ENCODE measurements around the gene SH3RF1.

Gene SH3RF1

GRCh38 chr4:169309326-169309967, 38.7 kb upstream of the SH3RF1 start:
- Histone ChIP-seq H3K4me3 (ENCODE audit: control insufficient read depth in 1 of 7, extremely low read depth in 1 of 7, insufficient read depth in 4 of 7, low read depth in 2 of 7, low read length in 6 of 7) (no peak overlapping the region), H3K4me1 (ENCODE audit: control extremely low read depth in 1 of 4, control insufficient read depth in 4 of 4, insufficient read depth in 4 of 4, low read length in 3 of 4) (peaks cover 0 to 5% (median 0%) of the 10 kb centered on the region in 4 experiments), H3K27ac (ENCODE audit: insufficient read depth in 1 of 2, low read depth in 1 of 2, low read length in 2 of 2, poor library complexity in 1 of 2, severe bottlenecking in 2 of 2) (no peak overlapping the region), H3K9me3 (ENCODE audit: control extremely low read depth in 1 of 5, control insufficient read depth in 4 of 5, insufficient read depth in 2 of 5, low read depth in 1 of 5, low read length in 4 of 5) (peaks cover 0 to 3% (median 0%) of the 10 kb centered on the region in 5 experiments), H3K27me3 (replicated peaks in 2 of 5; ENCODE audit: control insufficient read depth in 4 of 5, insufficient read depth in 5 of 5, low read length in 4 of 5) (no peaks in the 10 kb centered on the region), H3K36me3 (ENCODE audit: control insufficient read depth in 4 of 4, insufficient read depth in 4 of 4, low read length in 3 of 4) (no peaks in the 10 kb centered on the region)
- DNase-seq, result no peak
- ChIA-PET POLR2A (no interaction called here), CTCF (interaction anchor here (1.0 kb wide), 1 partner anchor 97 kb away, joined by 3 read pairs; no protein-coding TSS in a partner anchor)
- whole genome bisulfite sequencing (ENCODE audit: insufficient coverage), result 99% methylated on average over 11 of the region's 12 CpGs

DNA sequence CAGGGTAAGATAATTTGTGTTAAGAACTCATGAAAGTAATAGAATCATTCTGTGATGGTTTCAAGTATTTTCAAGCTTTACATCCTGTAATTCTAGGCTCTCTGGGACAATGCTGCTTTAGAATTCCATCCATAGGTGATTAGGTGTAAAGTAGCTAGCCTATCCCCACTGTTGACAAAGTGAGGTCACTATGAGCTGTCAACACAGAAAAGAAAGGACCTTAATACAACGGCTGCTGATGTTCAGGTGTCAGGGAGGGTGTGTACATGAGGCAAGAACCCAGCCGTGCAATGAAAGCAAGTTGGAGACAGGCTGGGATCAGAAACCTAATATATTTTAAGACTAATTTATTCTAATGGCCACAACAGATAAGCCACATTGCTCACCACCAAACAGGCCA, 36.8 kb upstream of the SH3RF1 start:
- no peak for DNase-seq
- WGBS (ENCODE audit: insufficient coverage), result 100% methylated on average over 1 of the region's 2 CpGs
- H3K4me1 ChIP-seq (ENCODE audit: control extremely low read depth in 1 of 4, control insufficient read depth in 4 of 4, insufficient read depth in 4 of 4, low read length in 3 of 4), result peaks cover 0 to 5% (median 0%) of the 10 kb centered on the region in 4 experiments
- H3K36me3 ChIP-seq (ENCODE audit: control insufficient read depth in 4 of 4, insufficient read depth in 4 of 4, low read length in 3 of 4), result no peaks in the 10 kb centered on the region
- peaks cover 0 to 3% (median 0%) of the 10 kb centered on the region in 5 experiments for H3K9me3 ChIP-seq (ENCODE audit: control extremely low read depth in 1 of 5, control insufficient read depth in 4 of 5, insufficient read depth in 2 of 5, low read depth in 1 of 5, low read length in 4 of 5)
- ChIA-PET POLR2A (no interaction called here), CTCF (interaction anchor here (1.2 kb wide), 1 partner anchor 29 kb away, joined by 4 read pairs; no protein-coding TSS in a partner anchor)
- H3K27me3 ChIP-seq (replicated peaks in 2 of 5; ENCODE audit: control insufficient read depth in 4 of 5, insufficient read depth in 5 of 5, low read length in 4 of 5), result no peaks in the 10 kb centered on the region
- no peak overlapping the region for H3K4me3 ChIP-seq (ENCODE audit: control insufficient read depth in 1 of 7, extremely low read depth in 1 of 7, insufficient read depth in 4 of 7, low read depth in 2 of 7, low read length in 6 of 7)
- no peak overlapping the region for H3K27ac ChIP-seq (ENCODE audit: insufficient read depth in 1 of 2, low read depth in 1 of 2, low read length in 2 of 2, poor library complexity in 1 of 2, severe bottlenecking in 2 of 2)

GRCh38 chr4:169305651-169306050, 34.9 kb upstream of the SH3RF1 start:
- Histone ChIP-seq H3K27me3 (replicated peaks in 2 of 5; ENCODE audit: control insufficient read depth in 4 of 5, insufficient read depth in 5 of 5, low read length in 4 of 5) (no peaks in the 10 kb centered on the region), H3K9me3 (ENCODE audit: control extremely low read depth in 1 of 5, control insufficient read depth in 4 of 5, insufficient read depth in 2 of 5, low read depth in 1 of 5, low read length in 4 of 5) (peaks cover 0 to 3% (median 0%) of the 10 kb centered on the region in 5 experiments), H3K4me3 (ENCODE audit: control insufficient read depth in 1 of 7, extremely low read depth in 1 of 7, insufficient read depth in 4 of 7, low read depth in 2 of 7, low read length in 6 of 7) (no peak overlapping the region), H3K27ac (ENCODE audit: insufficient read depth in 1 of 2, low read depth in 1 of 2, low read length in 2 of 2, poor library complexity in 1 of 2, severe bottlenecking in 2 of 2) (no peak overlapping the region), H3K4me1 (ENCODE audit: control extremely low read depth in 1 of 4, control insufficient read depth in 4 of 4, insufficient read depth in 4 of 4, low read length in 3 of 4) (peaks cover 0 to 5% (median 0%) of the 10 kb centered on the region in 4 experiments), H3K36me3 (ENCODE audit: control insufficient read depth in 4 of 4, insufficient read depth in 4 of 4, low read length in 3 of 4) (no peaks in the 10 kb centered on the region)
- ChIA-PET POLR2A (interaction anchor here (0.6 kb wide), 1 partner anchor 262 kb away, joined by 3 read pairs; no protein-coding TSS in a partner anchor), CTCF (interaction anchor here (1.7 kb wide), 1 partner anchor 37 kb away, joined by 6 read pairs; no protein-coding TSS in a partner anchor)
- no peak for DNase-seq
- 95% methylated on average over 2 of the region's 2 CpGs for WGBS (ENCODE audit: insufficient coverage)

- no CpG with 5 or more reads among the region's 1 CpG for WGBS (ENCODE audit: insufficient coverage)
Measured at GRCh38 chr4:169305173-169305572, 34.4 kb upstream of the SH3RF1 start.

DNA sequence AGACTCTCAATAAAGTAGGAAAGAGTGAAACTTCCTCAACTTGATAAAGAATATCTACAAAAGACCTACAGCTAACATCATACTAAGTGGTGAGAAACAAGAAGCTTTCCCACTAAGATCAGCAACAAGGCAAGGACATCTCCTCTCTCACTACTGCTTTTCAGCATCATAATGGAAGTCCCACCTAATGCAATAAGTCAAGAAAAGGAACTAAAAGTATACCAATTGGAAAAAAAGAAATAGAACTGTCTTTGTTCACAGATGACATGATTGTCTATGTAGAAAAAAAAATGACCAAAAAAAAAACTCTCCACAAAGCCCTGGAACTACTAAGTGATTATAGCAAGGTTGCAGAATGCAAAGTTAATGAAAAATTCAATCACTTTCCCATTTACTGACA, 25.1 kb upstream of the SH3RF1 start:
- POLR2A ChIA-PET, result no interaction called here
- no peak for DNase-seq
- peaks cover 16 to 35% (median 32%) of the 10 kb centered on the region in 4 experiments for H3K4me1 ChIP-seq (ENCODE audit: control extremely low read depth in 1 of 4, control insufficient read depth in 4 of 4, insufficient read depth in 4 of 4, low read length in 3 of 4)
- no peaks in the 10 kb centered on the region for H3K27me3 ChIP-seq (replicated peaks in 2 of 5; ENCODE audit: control insufficient read depth in 4 of 5, insufficient read depth in 5 of 5, low read length in 4 of 5)
- H3K9me3 ChIP-seq (ENCODE audit: control extremely low read depth in 1 of 5, control insufficient read depth in 4 of 5, insufficient read depth in 2 of 5, low read depth in 1 of 5, low read length in 4 of 5), result peaks cover 0 to 4% (median 0%) of the 10 kb centered on the region in 5 experiments
- H3K36me3 ChIP-seq (ENCODE audit: control insufficient read depth in 4 of 4, insufficient read depth in 4 of 4, low read length in 3 of 4), result no peaks in the 10 kb centered on the region
- no peak overlapping the region for H3K4me3 ChIP-seq (ENCODE audit: control insufficient read depth in 1 of 7, extremely low read depth in 1 of 7, insufficient read depth in 4 of 7, low read depth in 2 of 7, low read length in 6 of 7)
- CTCF ChIA-PET, result no interaction called here
- no peak overlapping the region for H3K27ac ChIP-seq (ENCODE audit: insufficient read depth in 1 of 2, low read depth in 1 of 2, low read length in 2 of 2, poor library complexity in 1 of 2, severe bottlenecking in 2 of 2)

More at GRCh38 chr4:169305173-169305572, 34.4 kb upstream of the SH3RF1 start:
- H3K4me1 ChIP-seq (ENCODE audit: control extremely low read depth in 1 of 4, control insufficient read depth in 4 of 4, insufficient read depth in 4 of 4, low read length in 3 of 4), result peaks cover 0 to 5% (median 0%) of the 10 kb centered on the region in 4 experiments
- H3K27ac ChIP-seq (ENCODE audit: insufficient read depth in 1 of 2, low read depth in 1 of 2, low read length in 2 of 2, poor library complexity in 1 of 2, severe bottlenecking in 2 of 2), result no peak overlapping the region
- H3K36me3 ChIP-seq (ENCODE audit: control insufficient read depth in 4 of 4, insufficient read depth in 4 of 4, low read length in 3 of 4), result no peaks in the 10 kb centered on the region
- DNase-seq, result no peak
- no peak overlapping the region for H3K4me3 ChIP-seq (ENCODE audit: control insufficient read depth in 1 of 7, extremely low read depth in 1 of 7, insufficient read depth in 4 of 7, low read depth in 2 of 7, low read length in 6 of 7)
- ChIA-PET CTCF (interaction anchor here (1.7 kb wide), 1 partner anchor 36 kb away, joined by 6 read pairs; no protein-coding TSS in a partner anchor), POLR2A (no interaction called here)
- no peaks in the 10 kb centered on the region for H3K27me3 ChIP-seq (replicated peaks in 2 of 5; ENCODE audit: control insufficient read depth in 4 of 5, insufficient read depth in 5 of 5, low read length in 4 of 5)
- H3K9me3 ChIP-seq (ENCODE audit: control extremely low read depth in 1 of 5, control insufficient read depth in 4 of 5, insufficient read depth in 2 of 5, low read depth in 1 of 5, low read length in 4 of 5), result peaks cover 0 to 3% (median 0%) of the 10 kb centered on the region in 5 experiments

DNA sequence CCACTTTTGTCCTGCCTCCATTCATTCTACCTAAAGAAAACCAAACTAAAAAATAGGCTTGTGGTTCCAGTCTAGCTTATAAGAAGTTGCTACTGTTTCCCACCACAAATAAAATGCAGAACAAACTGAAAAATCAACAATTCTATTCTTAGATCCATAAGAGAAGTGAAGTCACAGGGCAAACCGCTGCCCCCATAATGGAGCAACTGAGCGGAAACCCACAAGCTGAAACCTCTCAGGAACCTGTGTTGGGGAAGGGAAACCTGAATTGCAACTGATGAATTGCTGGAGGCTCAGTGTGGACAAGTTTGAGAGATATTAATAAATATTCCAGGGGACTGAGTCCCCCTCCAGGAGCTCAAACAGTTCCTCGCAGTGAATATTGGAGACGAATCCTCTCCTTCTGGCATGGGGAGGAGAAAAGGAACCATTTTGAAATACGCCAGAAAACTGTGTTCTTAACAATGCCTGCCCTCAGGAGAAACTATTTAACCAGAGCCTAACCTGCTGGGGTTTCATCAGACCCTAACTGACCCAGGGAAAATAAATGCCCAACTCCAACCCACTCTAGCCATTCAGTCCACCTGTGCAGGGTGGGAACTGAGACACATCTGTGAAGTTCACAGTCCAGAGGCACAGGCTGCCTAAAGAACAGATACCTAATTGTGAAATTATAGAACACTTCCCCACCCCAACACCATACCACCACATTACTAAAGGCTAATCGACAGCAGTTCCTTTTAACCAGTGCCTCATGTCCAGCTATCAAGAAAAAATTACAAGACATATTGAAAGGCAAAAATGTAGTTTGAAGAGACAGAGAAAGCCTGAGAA, 22.8 kb upstream of the SH3RF1 start:
- ChIA-PET POLR2A (no interaction called here), CTCF (interaction anchor here (0.8 to 2.0 kb wide), 7 partner anchors 12 to 89 kb away, joined by 3 to 8 read pairs (median 3); partner anchors contain the start of gene SH3RF1)
- Histone ChIP-seq H3K27me3 (replicated peaks in 2 of 5; ENCODE audit: control insufficient read depth in 4 of 5, insufficient read depth in 5 of 5, low read length in 4 of 5) (no peaks in the 10 kb centered on the region), H3K9me3 (ENCODE audit: control extremely low read depth in 1 of 5, control insufficient read depth in 4 of 5, insufficient read depth in 2 of 5, low read depth in 1 of 5, low read length in 4 of 5) (peaks cover 0 to 3% (median 0%) of the 10 kb centered on the region in 5 experiments), H3K27ac (ENCODE audit: insufficient read depth in 1 of 2, low read depth in 1 of 2, low read length in 2 of 2, poor library complexity in 1 of 2, severe bottlenecking in 2 of 2) (no peak overlapping the region), H3K36me3 (ENCODE audit: control insufficient read depth in 4 of 4, insufficient read depth in 4 of 4, low read length in 3 of 4) (no peaks in the 10 kb centered on the region), H3K4me3 (ENCODE audit: control insufficient read depth in 1 of 7, extremely low read depth in 1 of 7, insufficient read depth in 4 of 7, low read depth in 2 of 7, low read length in 6 of 7) (peak overlapping the region in 6 of 7 experiments; percentile 9 to 60 (median 36)), H3K4me1 (ENCODE audit: control extremely low read depth in 1 of 4, control insufficient read depth in 4 of 4, insufficient read depth in 4 of 4, low read length in 3 of 4) (peaks cover 16 to 35% (median 33%) of the 10 kb centered on the region in 4 experiments)
- WGBS (ENCODE audit: insufficient coverage), result 10% methylated on average over 4 of the region's 6 CpGs
- peak; percentile 83 to 97 (median 96) for DNase-seq

Measured in common myeloid progenitor, CD34-positive (primary cell).